ENCODE data around the gene CCDC3.

The CCDC3 gene

DNA sequence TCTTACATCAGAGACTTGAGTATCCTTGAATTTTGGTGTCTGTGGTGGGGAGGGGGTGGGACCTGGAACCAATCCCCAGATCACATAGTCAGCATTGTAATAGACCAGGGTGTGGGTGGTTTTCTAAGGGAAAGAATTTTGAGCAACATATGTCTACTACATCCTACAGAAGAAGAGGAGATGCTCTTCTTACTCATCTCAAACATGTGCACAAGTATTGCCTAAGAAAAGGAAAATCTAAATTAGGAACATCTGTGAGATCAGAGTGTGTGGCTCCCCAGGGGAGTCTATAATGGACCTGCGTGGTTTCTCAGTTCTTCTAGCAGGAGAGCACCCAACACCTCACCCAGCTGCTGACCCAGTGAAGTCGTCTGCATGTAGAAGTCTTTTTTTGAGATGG lies 148.8 kb downstream of the CCDC3 start:
- Histone ChIP-seq H3K9me3 (no peaks in the 10 kb centered on the region), H3K27me3 (no peaks in the 10 kb centered on the region), H3K27ac (no peak overlapping the region), H3K4me3 (no peak overlapping the region), H3K36me3 (no peaks in the 10 kb centered on the region), H3K4me1 (peaks cover 0 to 21% (median 8%) of the 10 kb centered on the region in 4 donors)
- TF ChIP-seq, protein P1, sequence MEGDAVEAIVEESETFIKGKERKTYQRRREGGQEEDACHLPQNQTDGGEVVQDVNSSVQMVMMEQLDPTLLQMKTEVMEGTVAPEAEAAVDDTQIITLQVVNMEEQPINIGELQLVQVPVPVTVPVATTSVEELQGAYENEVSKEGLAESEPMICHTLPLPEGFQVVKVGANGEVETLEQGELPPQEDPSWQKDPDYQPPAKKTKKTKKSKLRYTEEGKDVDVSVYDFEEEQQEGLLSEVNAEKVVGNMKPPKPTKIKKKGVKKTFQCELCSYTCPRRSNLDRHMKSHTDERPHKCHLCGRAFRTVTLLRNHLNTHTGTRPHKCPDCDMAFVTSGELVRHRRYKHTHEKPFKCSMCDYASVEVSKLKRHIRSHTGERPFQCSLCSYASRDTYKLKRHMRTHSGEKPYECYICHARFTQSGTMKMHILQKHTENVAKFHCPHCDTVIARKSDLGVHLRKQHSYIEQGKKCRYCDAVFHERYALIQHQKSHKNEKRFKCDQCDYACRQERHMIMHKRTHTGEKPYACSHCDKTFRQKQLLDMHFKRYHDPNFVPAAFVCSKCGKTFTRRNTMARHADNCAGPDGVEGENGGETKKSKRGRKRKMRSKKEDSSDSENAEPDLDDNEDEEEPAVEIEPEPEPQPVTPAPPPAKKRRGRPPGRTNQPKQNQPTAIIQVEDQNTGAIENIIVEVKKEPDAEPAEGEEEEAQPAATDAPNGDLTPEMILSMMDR (IDR thresholded peaks at IDR 0.05) = no peak
- DNase-seq = no peak
- intact Hi-C loops (cut with DNase I; ENCODE audit: low total_unique reads) = no loop called here

DNA sequence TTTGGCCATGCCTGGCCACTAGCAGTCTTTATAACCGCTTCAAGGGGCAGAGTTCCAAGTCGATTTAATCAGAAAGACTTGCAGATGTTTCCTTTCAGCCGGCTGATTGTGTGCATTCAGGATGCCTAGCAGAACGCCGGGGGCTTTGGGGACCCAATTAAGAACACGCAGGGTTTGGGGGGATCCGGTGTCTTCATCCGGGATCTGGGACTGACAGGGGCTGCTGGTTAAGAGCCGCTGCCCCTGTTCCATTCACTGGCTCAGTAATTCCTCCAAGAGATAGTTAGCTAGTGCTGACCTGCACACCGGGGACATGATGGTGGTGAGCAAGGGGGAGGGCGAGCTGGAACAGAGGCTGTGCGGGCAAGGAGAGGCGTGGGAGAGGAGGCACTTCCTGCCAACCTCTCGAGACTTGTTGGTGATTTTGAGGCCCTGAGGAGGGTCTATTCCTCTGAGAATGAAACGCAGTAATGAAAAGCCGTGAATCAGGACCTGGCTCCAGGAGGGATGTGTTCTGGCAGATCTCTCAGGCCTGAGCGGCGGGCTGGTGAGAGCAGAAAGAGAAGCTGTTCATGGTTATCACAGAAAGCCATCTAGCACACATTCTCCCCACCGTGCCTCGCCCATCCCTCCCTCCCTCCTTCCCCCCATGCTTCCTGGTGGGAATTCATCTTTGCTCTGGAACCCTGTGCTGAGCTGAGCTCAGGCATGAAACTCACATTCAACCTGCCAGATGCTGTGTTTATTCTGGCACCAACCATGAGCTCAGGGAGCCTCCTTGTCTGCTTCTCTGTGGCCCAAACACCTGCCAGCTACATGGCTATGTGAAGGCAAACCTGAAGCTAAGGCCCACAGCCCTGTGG lies 152.0 kb downstream of the CCDC3 start:
- H3K9me3 ChIP-seq = no peaks in the 10 kb centered on the region
- no peak overlapping the region for H3K4me3 ChIP-seq
- H3K36me3 ChIP-seq = no peaks in the 10 kb centered on the region
- H3K4me1 ChIP-seq = peaks cover 0 to 40% (median 21%) of the 10 kb centered on the region in 4 donors
- TF ChIP-seq, protein P1 (IDR thresholded peaks at IDR 0.05) = no peak
- no peak for DNase-seq
- no peaks in the 10 kb centered on the region for H3K27me3 ChIP-seq
- intact Hi-C loops (cut with DNase I; ENCODE audit: low total_unique reads) = no loop called here
- peak overlapping the region in 1 of 2 donors; percentile 8 for H3K27ac ChIP-seq

DNA sequence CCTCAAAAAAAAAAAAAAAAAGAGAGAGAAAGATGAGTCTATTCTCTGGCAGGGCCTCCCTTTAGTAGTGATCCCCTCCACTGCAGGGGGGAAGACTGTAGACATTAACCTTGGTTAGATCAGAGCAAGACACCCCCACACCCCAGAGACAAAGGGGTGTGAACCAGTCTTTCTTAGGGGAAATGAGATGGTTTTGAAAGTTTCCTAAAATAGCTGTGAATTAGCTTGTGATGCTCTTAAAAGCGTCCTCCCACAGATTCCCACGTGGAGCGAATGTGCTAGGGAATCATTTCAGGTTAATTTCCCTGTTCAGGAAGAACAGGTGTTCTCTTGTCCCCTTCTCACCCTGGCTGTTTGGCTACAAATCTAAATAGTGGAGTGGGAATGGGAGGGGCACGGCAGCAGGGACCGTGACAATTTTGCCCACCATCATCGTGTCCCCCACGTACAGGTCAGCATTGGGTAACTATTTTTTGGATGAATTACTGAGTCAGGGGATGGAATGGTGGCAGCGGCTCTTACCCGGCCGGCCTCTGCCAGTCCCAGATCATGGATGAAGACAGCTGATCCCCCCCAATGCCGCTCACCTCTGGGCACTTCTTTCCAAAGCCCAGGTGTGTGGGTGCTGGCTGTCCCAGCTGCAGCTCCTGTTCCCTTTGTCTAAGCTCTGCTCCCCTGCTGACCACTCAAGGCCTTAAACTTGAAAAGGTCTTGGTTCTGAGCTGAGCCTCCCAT lies 152.9 kb downstream of the CCDC3 start:
- peaks cover 0 to 46% (median 25%) of the 10 kb centered on the region in 4 donors for H3K4me1 ChIP-seq
- H3K27ac ChIP-seq = no peak overlapping the region
- TF ChIP-seq, protein P1 (IDR thresholded peaks at IDR 0.05) = no peak
- DNase-seq = no peak
- intact Hi-C loops (cut with DNase I; ENCODE audit: low total_unique reads) = no loop called here
- no peak overlapping the region for H3K4me3 ChIP-seq
- H3K36me3 ChIP-seq = no peaks in the 10 kb centered on the region
- no peaks in the 10 kb centered on the region for H3K27me3 ChIP-seq
- H3K9me3 ChIP-seq = no peaks in the 10 kb centered on the region

GRCh38 chr10:12847361-12847975 lies 154.0 kb downstream of the CCDC3 start:
- Histone ChIP-seq H3K4me1 (peaks cover 0 to 46% (median 25%) of the 10 kb centered on the region in 4 donors), H3K4me3 (no peak overlapping the region), H3K27ac (no peak overlapping the region), H3K36me3 (no peaks in the 10 kb centered on the region), H3K27me3 (no peaks in the 10 kb centered on the region), H3K9me3 (no peaks in the 10 kb centered on the region)
- intact Hi-C loops (cut with DNase I; ENCODE audit: low total_unique reads) = no loop called here
- no peak for DNase-seq
- TF ChIP-seq, protein P1 (IDR thresholded peaks at IDR 0.05) = no peak

DNA sequence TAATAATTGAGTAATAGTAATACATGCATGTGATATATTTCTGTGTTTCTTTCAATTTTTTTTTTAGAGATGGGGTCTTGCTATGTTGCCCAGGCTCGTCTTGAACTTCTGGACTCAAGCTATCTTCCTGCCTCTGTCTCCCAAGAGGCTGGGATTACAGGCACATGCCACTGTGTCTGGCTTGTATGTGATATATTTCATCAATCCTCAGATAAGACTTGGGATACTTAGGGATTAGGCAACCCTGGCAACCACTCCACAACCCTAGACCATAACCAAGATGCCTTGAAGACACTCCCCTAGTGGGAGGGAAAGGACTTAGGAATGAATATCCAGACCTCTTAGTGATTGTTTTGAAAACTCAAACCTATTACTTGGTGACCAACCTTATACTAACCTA lies 154.8 kb downstream of the CCDC3 start:
- DNase-seq = peak; percentile 69 to 72
- H3K27ac ChIP-seq = peak overlapping the region in 1 of 2 donors; percentile 11
- H3K36me3 ChIP-seq = no peaks in the 10 kb centered on the region
- intact Hi-C loops (cut with DNase I; ENCODE audit: low total_unique reads) = no loop called here
- TF ChIP-seq, protein P1 (IDR thresholded peaks at IDR 0.05) = no peak
- no peaks in the 10 kb centered on the region for H3K27me3 ChIP-seq
- no peaks in the 10 kb centered on the region for H3K9me3 ChIP-seq
- H3K4me1 ChIP-seq = peaks cover 0 to 46% (median 25%) of the 10 kb centered on the region in 4 donors
- no peak overlapping the region for H3K4me3 ChIP-seq
